B cell (primary cell): Measurements from ENCODE around the gene MPZ. TPM values are rescaled to one million over a fixed set of nuclear protein-coding genes. Genes with fewer than 3 reads are reported as not detected.

Source experiments
- ATAC-seq: fragments of 200-7000 bp; cut with Tn5 transposase; one replicate; pipeline ENCODE4 v1.10.0; 2021; ENCODE audit warnings: low read depth, mild to moderate bottlenecking, moderate number of reproducible peaks, moderate library complexity
- CTCF ChIA-PET: fragments of 350-600 bp; sonication (Branson Sonifier 250); formaldehyde crosslinking; loops from one replicate; lab custom pipeline; 2021; ENCODE audit warnings: antibody characterized with exemption, inconsistent platforms; lab: Charles Lee
- POLR2A ChIA-PET: fragments of 350-600 bp; sonication (Branson Sonifier 250); formaldehyde crosslinking; loops from one replicate; lab custom pipeline; 2021; ENCODE audit warnings: antibody characterized with exemption; lab: Charles Lee
- DNase-seq: peaks from one replicate; pipeline ENCODE4 v3.0.0; 2013
- H2AFZ ChIP-seq: 2 replicates; pipeline ENCODE4 v1.6.1; 2012; ENCODE audit warnings: mild to moderate bottlenecking, low read depth, low read length; ENCODE audit not compliant: insufficient read depth, poor library complexity, severe bottlenecking
- H3K27ac ChIP-seq, 2 donors: 1 replicate in 1 of 2; 2 replicates in 1 of 2; pipeline ENCODE4 v1.5.1; 2012 to 2013; ENCODE audit warnings: low read length in 2 of 2, mild to moderate bottlenecking in 2 of 2, moderate library complexity in 1 of 2
- H3K27me3 ChIP-seq, 4 experiments: fragments of 200-600 bp in 1 of 4; sonication (generic) in 1 of 4; replicated peaks in 1 of 4; 1 replicate in 2 of 4; 2 replicates in 2 of 4; pipeline versions ENCODE4 v1.6.1 to v1.7.0; 2013 to 2016; ENCODE audit warnings: low read length in 3 of 4, mild to moderate bottlenecking in 2 of 4, mixed read lengths in 1 of 4, moderate library complexity in 1 of 4; ENCODE audit not compliant: insufficient read depth in 4 of 4, control insufficient read depth in 3 of 4; ENCODE audit errors: control extremely low read depth in 1 of 4
- H3K36me3 ChIP-seq, 2 experiments: replicated peaks in 1 of 2; 1 replicate in 1 of 2; 2 replicates in 1 of 2; pipeline versions ENCODE4 v1.6.1 to v1.7.1; 2013; ENCODE audit warnings: low read length in 1 of 2; ENCODE audit not compliant: insufficient read depth in 2 of 2, control insufficient read depth in 1 of 2; ENCODE audit errors: control extremely low read depth in 1 of 2, extremely low read depth in 1 of 2
- H3K4me1 ChIP-seq, 2 donors: fragments of 200-600 bp in 1 of 2; sonication (generic) in 1 of 2; 1 replicate in 1 of 2; 2 replicates in 1 of 2; pipeline versions ENCODE4 v1.5.1 to v1.6.1; 2013 to 2017; ENCODE audit warnings: low read length in 2 of 2; ENCODE audit not compliant: control insufficient read depth in 2 of 2, insufficient read depth in 2 of 2
- H3K4me2 ChIP-seq: replicated peaks from 2 replicates; pipeline ENCODE3; 2012; ENCODE audit warnings: mild to moderate bottlenecking, low read depth, low read length; ENCODE audit not compliant: poor library complexity, severe bottlenecking
- H3K4me3 ChIP-seq, 5 experiments: fragments of 200-600 bp in 1 of 5; sonication (generic) in 1 of 5; 1 replicate in 3 of 5; 2 replicates in 2 of 5; pipeline versions ENCODE4 v1.5.1 to v1.7.0; 2011 to 2016; ENCODE audit warnings: low read length in 4 of 5, mild to moderate bottlenecking in 4 of 5, low read depth in 2 of 5, control low read depth in 1 of 5, moderate library complexity in 1 of 5; ENCODE audit not compliant: insufficient read depth in 1 of 5; ENCODE audit errors: control extremely low read depth in 1 of 5, extremely low read depth in 1 of 5
- H3K79me2 ChIP-seq: fragments of 200-600 bp; sonication (generic); one replicate; pipeline ENCODE4 v1.6.0; 2016; ENCODE audit warnings: low read length; ENCODE audit not compliant: control insufficient read depth, insufficient read depth
- H3K9ac ChIP-seq: fragments of 200-600 bp; sonication (generic); 2 replicates; pipeline ENCODE4 v1.6.1; 2017; ENCODE audit warnings: mild to moderate bottlenecking, low read length, moderate library complexity
- H3K9me3 ChIP-seq, 3 donors: one replicate each; pipeline versions ENCODE4 v1.6.1 to v1.7.1; 2013; ENCODE audit warnings: low read length in 2 of 3; ENCODE audit not compliant: control insufficient read depth in 2 of 3, insufficient read depth in 1 of 3; ENCODE audit errors: control extremely low read depth in 1 of 3
- H4K20me1 ChIP-seq: 2 replicates; pipeline ENCODE4 v1.6.0; 2012; ENCODE audit warnings: mild to moderate bottlenecking, low read length; ENCODE audit not compliant: insufficient read depth, control insufficient read depth, poor library complexity, severe bottlenecking
- H3K27ac Mint-ChIP-seq: one replicate; pipeline ENCODE4 v1.8.0; 2021; ENCODE audit warnings: mixed read lengths
- H3K27me3 Mint-ChIP-seq: one replicate; pipeline ENCODE4 v1.8.0; 2021; ENCODE audit warnings: mixed read lengths
- H3K4me1 Mint-ChIP-seq: one replicate; pipeline ENCODE4 v1.8.0; 2021; ENCODE audit warnings: mixed read lengths
- H3K4me3 Mint-ChIP-seq: one replicate; pipeline ENCODE4 v1.8.0; 2021; ENCODE audit warnings: mixed read lengths
- H3K9me3 Mint-ChIP-seq: one replicate; pipeline ENCODE4 v1.8.0; 2022; ENCODE audit warnings: mixed read lengths; ENCODE audit not compliant: insufficient read depth
- CTCF ChIP-seq: fragments of 200-600 bp; IDR thresholded peaks from one replicate; pipeline ENCODE4 v1.8.0; 2022; ENCODE audit warnings: antibody characterized with exemption, mild to moderate bottlenecking
- EZH2 ChIP-seq: IDR thresholded peaks from 2 replicates; pipeline ENCODE4 v1.6.1; 2012; ENCODE audit warnings: borderline replicate concordance, low read depth, mild to moderate bottlenecking, moderate library complexity, low read length; ENCODE audit not compliant: insufficient read depth, poor library complexity, severe bottlenecking
- WGBS: methylation state at CpG from one replicate; pipeline ENCODE4 v1.1.5; 2013; ENCODE audit warnings: missing lambda C conversion rate; ENCODE audit not compliant: insufficient coverage; 5-methylcytosine and 5-hydroxymethylcytosine counted together
- intact Hi-C: fragments of 100-400 bp; cut with micrococcal nuclease; formaldehyde crosslinking; loops from one replicate; pipeline ENCODE4 v1.10.0; 2022
- polyA plus RNA-seq: library from polyadenylated mRNA; depleted of rRNA; stranded (reverse); fragments of >200 nt; gene quantifications from 2 replicates; pipeline ENCODE4 v1.2.3, GENCODE V29; 2012
- total RNA-seq, 2 donors: library from RNA; stranded (reverse); fragments of 120-200 nt in 1 of 2; gene quantifications; 1 replicate in 1 of 2; 2 replicates in 1 of 2; pipeline versions ENCODE4 v1.2.3 to v1.2.4, GENCODE V29; 2013 to 2022

The MPZ gene
- total and polyA plus RNA-seq, 2 donors (not counting 1 experiment from before 2014, with no cell fraction given), result 4.3 to 12.9 TPM

GRCh38 chr1:161342177-161342576 lies 32.4 kb upstream of the MPZ start:
- Histone ChIP-seq H3K9ac (no peak overlapping the region), H3K27ac (no peak overlapping the region), H3K36me3 (peaks cover 9 to 55% of the 10 kb centered on the region in 2 experiments), H2AFZ (no peak overlapping the region), H3K4me2 (no peak overlapping the region), H3K4me1 (no peaks in the 10 kb centered on the region), H3K9me3 (no peaks in the 10 kb centered on the region), H4K20me1 (no peaks in the 10 kb centered on the region), H3K4me3 (no peak overlapping the region), H3K79me2 (peaks cover 9% of the 10 kb centered on the region), H3K27me3 (no peaks in the 10 kb centered on the region)
- Mint-ChIP-seq H3K9me3 (no peaks in the 10 kb centered on the region), H3K4me3 (no peak overlapping the region), H3K27ac (no peak overlapping the region), H3K4me1 (no peaks in the 10 kb centered on the region), H3K27me3 (no peaks in the 10 kb centered on the region)
- CTCF ChIA-PET, result interaction anchor here (0.7 kb wide), 1 partner anchor 26 kb away, joined by 4 read pairs; the partner anchor contains the start of gene CFAP126
- no peak for TF ChIP-seq CTCF
- no peak for TF ChIP-seq EZH2
- no CpG with 5 or more reads among the region's 2 CpGs for WGBS
- intact Hi-C loops, result no loop called here
- DNase-seq, result no peak
- POLR2A ChIA-PET, result no interaction called here
- no peak for ATAC-seq

DNA sequence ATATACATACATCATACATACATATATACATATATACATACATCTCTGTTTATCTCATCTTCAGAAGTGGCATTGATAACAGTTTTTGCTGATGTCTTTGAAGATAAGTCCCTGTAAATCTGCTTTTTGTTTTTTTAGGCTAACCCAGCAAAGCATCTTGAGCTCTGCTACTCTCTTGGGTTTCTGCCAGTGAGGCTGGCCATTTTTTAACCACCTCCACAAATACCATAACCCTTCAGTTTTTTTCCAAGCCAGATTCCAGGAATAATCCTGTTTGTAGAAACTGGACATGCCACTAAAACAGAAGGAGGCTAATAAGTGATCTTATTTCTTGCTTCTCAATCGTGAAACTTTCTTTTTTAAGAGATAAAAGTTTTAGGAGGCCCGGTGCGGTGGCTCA lies 26.0 kb upstream of the MPZ start:
- CTCF ChIA-PET, result interaction anchor here (1.5 kb wide), 1 partner anchor 46 kb away, joined by 3 read pairs; no protein-coding TSS in a partner anchor
- Mint-ChIP-seq H3K9me3 (no peaks in the 10 kb centered on the region), H3K27me3 (no peaks in the 10 kb centered on the region), H3K27ac (no peak overlapping the region), H3K4me1 (no peaks in the 10 kb centered on the region), H3K4me3 (no peak overlapping the region)
- peaks cover 0 to 66% of the 10 kb centered on the region in 2 experiments for H3K36me3 ChIP-seq
- H3K4me3 ChIP-seq, result no peak overlapping the region
- no peak overlapping the region for H3K4me2 ChIP-seq
- intact Hi-C loops, result no loop called here
- H3K9me3 ChIP-seq, result no peaks in the 10 kb centered on the region
- WGBS, result 100% methylated on average over 3 of the region's 3 CpGs
- no peaks in the 10 kb centered on the region for H3K27me3 ChIP-seq
- H3K27ac ChIP-seq, result no peak overlapping the region
- POLR2A ChIA-PET, result no interaction called here
- H3K9ac ChIP-seq, result no peak overlapping the region
- ATAC-seq, result no peak
- H2AFZ ChIP-seq, result no peak overlapping the region
- H3K4me1 ChIP-seq, result no peaks in the 10 kb centered on the region
- H4K20me1 ChIP-seq, result no peaks in the 10 kb centered on the region
- H3K79me2 ChIP-seq, result peaks cover 8% of the 10 kb centered on the region
- DNase-seq, result no peak
- TF ChIP-seq EZH2, result no peak
- TF ChIP-seq CTCF, result no peak
